ENCODE results near the gene AKAP13.

Gene AKAP13

GRCh38 chr15:85607141-85607806, 226.9 kb downstream of the AKAP13 start:
- DNase-seq: no peak

GRCh38 chr15:85607842-85608241, 227.4 kb downstream of the AKAP13 start:
- DNase-seq: no peak

GRCh38 chr15:85609492-85609891, 229.1 kb downstream of the AKAP13 start:
- DNase-seq: no peak

- no peak for DNase-seq
Measured at GRCh38 chr15:85611361-85611760, 231.0 kb downstream of the AKAP13 start.

GRCh38 chr15:85614059-85614458, 233.7 kb downstream of the AKAP13 start:
- DNase-seq: no peak

- DNase-seq: no peak
Measured at GRCh38 chr15:85615930-85616329, 235.5 kb downstream of the AKAP13 start.

- no peak for DNase-seq
Measured at GRCh38 chr15:85616549-85617110, 236.2 kb downstream of the AKAP13 start.

GRCh38 chr15:85618228-85618505, 237.8 kb downstream of the AKAP13 start:
- no peak for DNase-seq

- no peak for DNase-seq
Measured at GRCh38 chr15:85618956-85619491, 238.6 kb downstream of the AKAP13 start.

- no peak for DNase-seq
Measured at GRCh38 chr15:85619992-85620689, 239.7 kb downstream of the AKAP13 start.

- DNase-seq: no peak
Measured at GRCh38 chr15:85620690-85621049, 240.3 kb downstream of the AKAP13 start.

GRCh38 chr15:85621094-85621493, 240.7 kb downstream of the AKAP13 start:
- no peak for DNase-seq

GRCh38 chr15:85622221-85622831, 241.9 kb downstream of the AKAP13 start:
- no peak for DNase-seq

- no peak for DNase-seq
Measured at GRCh38 chr15:85623315-85624049, 243.1 kb downstream of the AKAP13 start.

GRCh38 chr15:85624291-85624801, 243.9 kb downstream of the AKAP13 start:
- DNase-seq: no peak

GRCh38 chr15:85625166-85625830, 244.9 kb downstream of the AKAP13 start:
- DNase-seq: no peak

GRCh38 chr15:85625856-85626255, 245.5 kb downstream of the AKAP13 start:
- no peak for DNase-seq

GRCh38 chr15:85627213-85627935, 247.0 kb downstream of the AKAP13 start:
- no peak for DNase-seq

- DNase-seq: no peak
Measured at GRCh38 chr15:85630311-85630710, 249.9 kb downstream of the AKAP13 start.

GRCh38 chr15:85631018-85631417, 250.6 kb downstream of the AKAP13 start:
- no peak for DNase-seq

- DNase-seq: no peak
Measured at GRCh38 chr15:85632014-85632413, 251.6 kb downstream of the AKAP13 start.

GRCh38 chr15:85633859-85634258, 253.5 kb downstream of the AKAP13 start:
- no peak for DNase-seq
